Measurements from ENCODE around the gene SPATA17.

SPATA17 gene

DNA sequence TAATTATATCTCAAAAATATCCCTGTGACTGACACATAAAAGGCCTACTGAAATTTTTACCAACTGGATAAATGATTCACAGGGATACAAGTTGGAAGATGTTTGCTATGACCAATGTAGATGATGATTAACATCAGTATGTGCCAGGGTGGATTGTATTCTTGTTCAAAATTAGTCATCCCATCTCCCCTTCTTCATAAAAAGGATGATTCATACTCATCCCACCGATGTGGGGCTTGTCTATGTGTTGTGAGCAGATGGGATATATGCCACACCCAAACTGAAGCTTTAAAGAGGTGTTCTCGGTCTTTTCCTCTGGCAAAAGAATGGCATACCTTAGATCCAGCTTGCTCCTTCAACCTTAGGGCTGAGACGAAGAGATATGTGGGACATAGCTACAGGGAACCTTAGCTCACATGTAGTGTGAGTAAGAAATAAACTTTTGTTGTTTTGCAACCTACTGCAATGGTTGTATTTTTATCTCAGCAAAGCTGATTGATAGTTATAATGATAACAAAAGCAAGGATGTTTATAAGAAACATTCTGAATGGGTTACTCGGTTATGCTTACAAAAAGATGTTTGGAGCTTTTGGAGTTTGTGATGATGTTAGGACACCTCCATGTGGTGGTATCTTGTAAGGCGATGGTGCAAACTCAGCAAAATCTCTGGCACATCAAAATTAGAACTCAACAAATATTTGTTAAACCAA lies 29.4 kb downstream of the SPATA17 start:
- ChIA-PET CTCF (interaction anchor here (0.7 to 1.0 kb wide), 3 partner anchors 210 to 911 kb away, joined by 3 to 4 read pairs (median 3); no protein-coding TSS in a partner anchor), POLR2A (interaction anchor here (2.1 kb wide), 1 partner anchor 30 kb away, joined by 5 read pairs; the partner anchor contains the start of genes GPATCH2 and SPATA17)
- TF ChIP-seq CTBP1 (IDR thresholded peaks at IDR 0.05; ENCODE audit: borderline replicate concordance) (no peak), FOXM1 (IDR thresholded peaks at IDR 0.05; ENCODE audit: borderline replicate concordance) (no peak), SP1 (IDR thresholded peaks at IDR 0.05) (no peak), BHLHE40 (IDR thresholded peaks at IDR 0.05; ENCODE audit: borderline replicate concordance) (no peak), LEF1 (IDR thresholded peaks at IDR 0.05; ENCODE audit: borderline replicate concordance) (no peak), SUZ12 (IDR thresholded peaks at IDR 0.05) (no peak), ELF4 (IDR thresholded peaks at IDR 0.05) (no peak), L3MBTL2 (conservative IDR thresholded peaks at IDR 0.05) (no peak), FOXA1 (IDR thresholded peaks at IDR 0.05) (no peak), ARNT (IDR thresholded peaks at IDR 0.05) (no peak), TARDBP (IDR thresholded peaks at IDR 0.05) (no peak), FOXK2 (IDR thresholded peaks at IDR 0.05) (no peak), NFRKB (IDR thresholded peaks at IDR 0.05) (no peak), HDGF (IDR thresholded peaks at IDR 0.05; ENCODE audit: borderline replicate concordance) (no peak), ZNF384 (IDR thresholded peaks at IDR 0.05) (no peak)
- TF ChIP-seq, protein P1, sequence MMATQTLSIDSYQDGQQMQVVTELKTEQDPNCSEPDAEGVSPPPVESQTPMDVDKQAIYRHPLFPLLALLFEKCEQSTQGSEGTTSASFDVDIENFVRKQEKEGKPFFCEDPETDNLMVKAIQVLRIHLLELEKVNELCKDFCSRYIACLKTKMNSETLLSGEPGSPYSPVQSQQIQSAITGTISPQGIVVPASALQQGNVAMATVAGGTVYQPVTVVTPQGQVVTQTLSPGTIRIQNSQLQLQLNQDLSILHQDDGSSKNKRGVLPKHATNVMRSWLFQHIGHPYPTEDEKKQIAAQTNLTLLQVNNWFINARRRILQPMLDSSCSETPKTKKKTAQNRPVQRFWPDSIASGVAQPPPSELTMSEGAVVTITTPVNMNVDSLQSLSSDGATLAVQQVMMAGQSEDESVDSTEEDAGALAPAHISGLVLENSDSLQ (IDR thresholded peaks at IDR 0.05): no peak
- DNase-seq (ENCODE audit: extremely low spot score): peak; percentile 18

DNA sequence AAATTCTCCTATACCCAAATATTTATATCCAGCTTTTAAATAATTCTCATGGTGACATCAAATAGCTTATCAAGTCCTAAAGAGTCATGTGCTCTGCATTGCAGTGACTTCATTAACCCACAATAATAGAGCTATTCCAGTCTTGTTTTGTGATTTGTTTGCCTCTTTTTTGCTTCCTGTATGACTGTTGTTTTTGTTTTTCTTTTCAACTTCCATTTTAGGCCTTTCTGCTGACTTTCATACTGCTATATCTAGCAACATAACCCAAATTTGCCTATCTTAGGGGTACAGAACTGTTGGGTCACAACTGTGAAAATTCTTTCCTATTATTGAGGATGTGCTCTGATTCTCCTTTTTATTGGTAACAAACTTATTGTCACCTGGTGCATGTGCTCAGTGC lies 30.3 kb downstream of the SPATA17 start:
- POLR2A ChIA-PET: interaction anchor here (2.1 kb wide), 1 partner anchor 31 kb away, joined by 5 read pairs; the partner anchor contains the start of genes GPATCH2 and SPATA17
- TF ChIP-seq ARNT (IDR thresholded peaks at IDR 0.05) (no peak), L3MBTL2 (conservative IDR thresholded peaks at IDR 0.05) (no peak), FOXA1 (IDR thresholded peaks at IDR 0.05) (no peak), HDGF (IDR thresholded peaks at IDR 0.05; ENCODE audit: borderline replicate concordance) (no peak)
- DNase-seq (ENCODE audit: extremely low spot score): no peak
- CTCF ChIA-PET: interaction anchor here (0.7 to 1.0 kb wide), 3 partner anchors 209 to 1440 kb away, joined by 3 to 4 read pairs (median 3); no protein-coding TSS in a partner anchor

- TF ChIP-seq BHLHE40 (IDR thresholded peaks at IDR 0.05; ENCODE audit: borderline replicate concordance) (no peak), ELF4 (IDR thresholded peaks at IDR 0.05) (no peak), NFRKB (IDR thresholded peaks at IDR 0.05) (no peak), LEF1 (IDR thresholded peaks at IDR 0.05; ENCODE audit: borderline replicate concordance) (no peak), SP1 (IDR thresholded peaks at IDR 0.05) (no peak), ARNT (IDR thresholded peaks at IDR 0.05) (no peak), ZNF384 (IDR thresholded peaks at IDR 0.05) (no peak), TARDBP (IDR thresholded peaks at IDR 0.05) (no peak), FOXM1 (IDR thresholded peaks at IDR 0.05; ENCODE audit: borderline replicate concordance) (no peak), HDGF (IDR thresholded peaks at IDR 0.05; ENCODE audit: borderline replicate concordance) (no peak), FOXK2 (IDR thresholded peaks at IDR 0.05) (no peak), L3MBTL2 (conservative IDR thresholded peaks at IDR 0.05) (no peak)
- TF ChIP-seq, protein P1 (IDR thresholded peaks at IDR 0.05): no peak
- CTCF ChIA-PET: no interaction called here
- POLR2A ChIA-PET: no interaction called here
- DNase-seq (ENCODE audit: extremely low spot score): no peak
Observed at GRCh38 chr1:217668351-217668940, 37.3 kb downstream of the SPATA17 start.

DNA sequence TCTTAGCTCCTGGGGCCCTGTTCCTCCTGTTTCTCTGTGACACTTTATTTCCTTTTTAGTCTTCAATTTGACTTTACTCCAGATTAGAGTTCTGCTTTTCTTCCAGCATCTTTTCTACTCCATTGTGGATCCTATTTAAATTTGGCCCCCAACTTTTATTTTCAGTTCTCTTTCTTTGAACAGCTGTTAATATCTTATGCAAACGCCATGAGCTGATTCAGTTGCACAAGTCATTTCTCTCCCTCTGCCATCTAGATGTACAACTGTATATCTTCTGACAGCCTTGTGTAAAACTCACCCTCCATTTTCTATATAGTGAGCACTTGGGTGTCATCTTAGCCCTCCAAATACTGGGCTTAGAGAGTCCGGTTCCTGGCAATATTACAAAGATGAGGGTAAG lies 42.2 kb downstream of the SPATA17 start:
- no peak for DNase-seq (ENCODE audit: extremely low spot score)
- TF ChIP-seq ARNT (IDR thresholded peaks at IDR 0.05) (no peak), LEF1 (IDR thresholded peaks at IDR 0.05; ENCODE audit: borderline replicate concordance) (no peak), SP1 (IDR thresholded peaks at IDR 0.05) (no peak), FOXK2 (IDR thresholded peaks at IDR 0.05) (no peak), FOXA1 (IDR thresholded peaks at IDR 0.05) (no peak), SUZ12 (IDR thresholded peaks at IDR 0.05) (no peak), HDGF (IDR thresholded peaks at IDR 0.05; ENCODE audit: borderline replicate concordance) (no peak), ELF4 (IDR thresholded peaks at IDR 0.05) (no peak), NFRKB (IDR thresholded peaks at IDR 0.05) (no peak), BHLHE40 (IDR thresholded peaks at IDR 0.05; ENCODE audit: borderline replicate concordance) (no peak), ZNF384 (IDR thresholded peaks at IDR 0.05) (no peak), TARDBP (IDR thresholded peaks at IDR 0.05) (no peak), L3MBTL2 (conservative IDR thresholded peaks at IDR 0.05) (no peak)
- ChIA-PET CTCF (no interaction called here), POLR2A (no interaction called here)

- DNase-seq (ENCODE audit: extremely low spot score): no peak
- CTCF ChIA-PET: no interaction called here
- TF ChIP-seq SP1 (IDR thresholded peaks at IDR 0.05): no peak
- no peak for TF ChIP-seq FOXK2 (IDR thresholded peaks at IDR 0.05)
- TF ChIP-seq L3MBTL2 (conservative IDR thresholded peaks at IDR 0.05): no peak
- no peak for TF ChIP-seq ELF4 (IDR thresholded peaks at IDR 0.05)
- TF ChIP-seq NFRKB (IDR thresholded peaks at IDR 0.05): no peak
- TF ChIP-seq LEF1 (IDR thresholded peaks at IDR 0.05; ENCODE audit: borderline replicate concordance): no peak
- TF ChIP-seq HDGF (IDR thresholded peaks at IDR 0.05; ENCODE audit: borderline replicate concordance): no peak
- TF ChIP-seq ZNF384 (IDR thresholded peaks at IDR 0.05): no peak
- POLR2A ChIA-PET: no interaction called here
Observed at GRCh38 chr1:217674028-217674729, 43.0 kb downstream of the SPATA17 start.

- TF ChIP-seq ELF4 (IDR thresholded peaks at IDR 0.05) (no peak), FOXK2 (IDR thresholded peaks at IDR 0.05) (no peak), HDGF (IDR thresholded peaks at IDR 0.05; ENCODE audit: borderline replicate concordance) (no peak), FOXA1 (IDR thresholded peaks at IDR 0.05) (no peak), SP1 (IDR thresholded peaks at IDR 0.05) (no peak)
- CTCF ChIA-PET: no interaction called here
- POLR2A ChIA-PET: no interaction called here
- no peak for DNase-seq (ENCODE audit: extremely low spot score)
Observed at GRCh38 chr1:217681806-217682205, 50.7 kb downstream of the SPATA17 start.
